AG04449 (cell line): ENCODE results near the gene RDH5.
"Not testable (repeated sequence)": the region's sequence is repeated elsewhere in the genome, so short reads cannot be mapped to it uniquely, and the experiment has no call there.

Experiments
- CTCF ChIA-PET: fragments of 350-600 bp; formaldehyde crosslinking; extraction: SDS; loops from one replicate; lab custom pipeline; 2021; ENCODE audit warnings: antibody characterized with exemption; lab: Yijun Ruan, JAX
- POLR2A ChIA-PET: fragments of 400-600, 350-600 bp; formaldehyde crosslinking; extraction: SDS; loops from one replicate; lab custom pipeline; 2020; ENCODE audit warnings: antibody characterized with exemption, inconsistent platforms; lab: Yijun Ruan, JAX
- DNase-seq: peaks from one replicate; pipeline ENCODE4 v3.0.0-alpha.2; 2010; ENCODE audit warnings: low read depth, low spot score
- H3K4me3 ChIP-seq: 2 replicates; pipeline ENCODE4 v1.5.1; 2011; ENCODE audit warnings: low read depth, mild to moderate bottlenecking, control low read depth, low read length
- CTCF ChIP-seq: IDR thresholded peaks from one replicate; pipeline ENCODE4 v1.5.1; 2011; ENCODE audit warnings: mild to moderate bottlenecking, moderate library complexity, low read length, control low read depth, inconsistent platforms; ENCODE audit not compliant: insufficient read depth; ENCODE audit errors: missing control alignments

The RDH5 gene

GRCh38 chr12:55757701-55758100 lies 37.5 kb downstream of the RDH5 start:
- no peak overlapping the region for H3K4me3 ChIP-seq
- ChIA-PET POLR2A (interaction anchor here (0.6 kb wide), 2 partner anchors 10 to 48 kb away, joined by 3 to 5 read pairs; no protein-coding TSS in a partner anchor), CTCF (interaction anchor here (1.3 to 5.3 kb wide), 5 partner anchors 11 to 272 kb away, joined by 3 to 42 read pairs (median 12); partner anchors contain the start of gene GDF11)
- no peak for TF ChIP-seq CTCF
- no peak for DNase-seq

- CTCF ChIA-PET: interaction anchor here (1.7 to 5.3 kb wide), 3 partner anchors 14 to 38 kb away, joined by 4 to 42 read pairs (median 12); partner anchors contain the start of gene GDF11
- DNase-seq, POLR2A ChIA-PET, H3K4me3 ChIP-seq: not testable (repeated sequence)
Measured at GRCh38 chr12:55758575-55758974, 38.4 kb downstream of the RDH5 start.

GRCh38 chr12:55760663-55761062 lies 40.5 kb downstream of the RDH5 start:
- TF ChIP-seq CTCF: no peak
- POLR2A ChIA-PET: no interaction called here
- CTCF ChIA-PET: interaction anchor here (1.0 to 3.0 kb wide), 3 partner anchors 12 to 180 kb away, joined by 3 to 13 read pairs (median 4); no protein-coding TSS in a partner anchor
- DNase-seq: no peak
- H3K4me3 ChIP-seq: no peak overlapping the region

DNA sequence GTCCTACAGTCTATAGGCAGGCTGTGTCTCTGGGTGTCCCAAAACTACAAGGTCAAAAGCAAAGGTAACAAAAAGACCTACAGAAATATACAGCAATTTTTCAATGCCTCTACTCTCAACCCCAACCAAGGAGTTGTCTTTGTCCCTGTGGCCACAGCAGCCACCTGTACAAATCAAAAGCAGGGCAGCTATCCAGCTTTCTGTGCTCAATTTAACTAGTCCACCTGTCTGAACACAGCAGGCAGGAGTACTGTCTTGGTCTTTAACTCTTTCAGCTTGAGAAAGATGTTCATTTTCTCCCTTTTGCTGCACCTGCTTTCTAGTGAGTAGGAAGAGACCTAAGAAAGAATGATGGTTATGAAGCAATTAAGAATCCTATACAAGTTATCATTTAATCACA lies 42.5 kb downstream of the RDH5 start:
- TF ChIP-seq CTCF: no peak
- POLR2A ChIA-PET: interaction anchor here (0.9 kb wide), 1 partner anchor 10 kb away, joined by 3 read pairs; no protein-coding TSS in a partner anchor
- no peak overlapping the region for H3K4me3 ChIP-seq
- CTCF ChIA-PET: interaction anchor here (0.6 to 3.0 kb wide), 4 partner anchors 17 to 178 kb away, joined by 3 to 13 read pairs (median 4); no protein-coding TSS in a partner anchor
- no peak for DNase-seq

GRCh38 chr12:55765736-55766290 lies 45.6 kb downstream of the RDH5 start:
- DNase-seq: no peak
- CTCF ChIA-PET: interaction anchor here (0.9 to 2.1 kb wide), 4 partner anchors 13 to 161 kb away, joined by 3 to 8 read pairs (median 3); partner anchors contain the start of gene PYM1
- H3K4me3 ChIP-seq: no peak overlapping the region
- no peak for TF ChIP-seq CTCF
- POLR2A ChIA-PET: no interaction called here

GRCh38 chr12:55767156-55767555 lies 47.0 kb downstream of the RDH5 start:
- DNase-seq: no peak
- no peak for TF ChIP-seq CTCF
- POLR2A ChIA-PET: interaction anchor here (1.0 kb wide), 1 partner anchor 51 kb away, joined by 3 read pairs; no protein-coding TSS in a partner anchor
- no peak overlapping the region for H3K4me3 ChIP-seq
- CTCF ChIA-PET: interaction anchor here (1.0 to 2.1 kb wide), 5 partner anchors 20 to 174 kb away, joined by 3 to 8 read pairs (median 4); partner anchors contain the start of gene PYM1
